IPS DF 4.7 (cell line): ENCODE results near the gene RASA3.

Experiments
- DNase-seq: peaks from one replicate; pipeline ENCODE4 v3.0.0-alpha.2; 2013; ENCODE audit warnings: low spot score; ENCODE audit errors: extremely low read depth

The RASA3 gene

GRCh38 chr13:113973218-113974164 lies 158.9 kb downstream of the RASA3 start, which contains the start of gene C13orf46:
Gene C13orf46, minus strand, starts transcription at chr13:113974076. Its CDS starts 79 bp downstream, at chr13:113973997.
- no peak for DNase-seq

GRCh38 chr13:113972451-113973217 lies 159.8 kb downstream of the RASA3 start:
- no peak for DNase-seq

- DNase-seq: no peak
Observed at GRCh38 chr13:113971471-113972231, 160.8 kb downstream of the RASA3 start.

- no peak for DNase-seq
Observed at GRCh38 chr13:113970810-113971470, 161.5 kb downstream of the RASA3 start.

GRCh38 chr13:113969973-113970611 lies 162.3 kb downstream of the RASA3 start:
- no peak for DNase-seq

- DNase-seq: no peak
Observed at GRCh38 chr13:113969311-113969972, 163.0 kb downstream of the RASA3 start.

GRCh38 chr13:113968463-113969310 lies 163.7 kb downstream of the RASA3 start:
- DNase-seq: no peak

GRCh38 chr13:113967729-113968462 lies 164.5 kb downstream of the RASA3 start:
- no peak for DNase-seq

GRCh38 chr13:113967206-113967720 lies 165.2 kb downstream of the RASA3 start:
- DNase-seq: no peak

GRCh38 chr13:113965968-113966884 lies 166.2 kb downstream of the RASA3 start:
- no peak for DNase-seq

- DNase-seq: no peak
Observed at GRCh38 chr13:113965383-113965874, 167.0 kb downstream of the RASA3 start.

GRCh38 chr13:113964251-113964995 lies 168.0 kb downstream of the RASA3 start:
- no peak for DNase-seq

GRCh38 chr13:113963376-113963775 lies 169.0 kb downstream of the RASA3 start:
- DNase-seq: no peak

- no peak for DNase-seq
Observed at GRCh38 chr13:113962975-113963374, 169.4 kb downstream of the RASA3 start.

- no peak for DNase-seq
Observed at GRCh38 chr13:113962386-113962785, 170.0 kb downstream of the RASA3 start.
